CD4-positive, alpha-beta T cell treated with Interleukin-15 for 4 hours (primary cell): ENCODE results near the gene CDC40.
"Not testable (repeated sequence)": the region's sequence is repeated elsewhere in the genome, so short reads cannot be mapped to it uniquely, and the experiment has no call there.

Experiments used
- DNase-seq: peaks from one replicate; pipeline ENCODE4 v3.0.0-alpha.2; 2020; ENCODE audit warnings: low spot score

The CDC40 gene

GRCh38 chr6:110270165-110270564 lies 89.9 kb downstream of the CDC40 start:
- DNase-seq = no peak

GRCh38 chr6:110271732-110272022 lies 91.5 kb downstream of the CDC40 start:
- DNase-seq = no peak

DNA sequence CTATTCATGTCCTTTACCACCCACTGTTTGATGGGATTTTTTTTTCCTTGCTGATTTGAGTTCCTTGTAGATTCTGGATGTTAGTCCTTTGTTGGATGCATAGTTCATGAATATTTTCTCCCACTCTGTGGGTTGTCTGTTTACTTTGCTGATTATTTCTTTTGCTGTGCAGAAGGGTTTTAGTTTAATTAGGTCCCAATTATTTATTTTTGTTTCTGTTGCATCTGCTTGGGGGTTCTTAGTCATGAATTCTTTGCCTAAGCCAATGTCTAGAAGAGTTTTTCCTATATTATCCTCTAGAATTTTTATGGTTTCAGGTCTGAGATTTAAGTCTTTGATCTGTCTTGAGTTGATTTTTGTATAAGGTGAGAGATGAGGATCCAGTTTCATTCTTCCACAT lies 92.6 kb downstream of the CDC40 start:
- DNase-seq = not testable (repeated sequence)

GRCh38 chr6:110277100-110277665 lies 97.0 kb downstream of the CDC40 start:
- DNase-seq = no peak
